Ishikawa (cell line): Measurements from ENCODE around the gene NNT.

Experiments used
- EGR1 ChIP-seq: IDR thresholded peaks from 2 replicates; pipeline ENCODE4 v1.6.1; 2012
- EP300 ChIP-seq: IDR thresholded peaks from 2 replicates; pipeline ENCODE4 v1.6.1; 2012; ENCODE audit warnings: borderline replicate concordance
- MAX ChIP-seq: IDR thresholded peaks from 2 replicates; pipeline ENCODE4 v1.6.1; 2012
- TEAD4 ChIP-seq: IDR thresholded peaks from 2 replicates; pipeline ENCODE4 v1.6.1; 2012
- YY1 ChIP-seq: IDR thresholded peaks from 2 replicates; pipeline ENCODE4 v1.6.1; 2012; ENCODE audit warnings: low read depth
- ZBTB7A ChIP-seq: IDR thresholded peaks from 2 replicates; pipeline ENCODE4 v1.6.1; 2012; ENCODE audit warnings: low read depth

- TF ChIP-seq TEAD4 (no peak), YY1 (no peak), EP300 (no peak), EGR1 (no peak), ZBTB7A (no peak), MAX (no peak)
Measured at GRCh38 chr5:43635374-43635773, 32.4 kb downstream of the NNT start.
